CD8-positive, alpha-beta memory T cell (primary cell): ENCODE results near the gene CST6. TPM values are rescaled to one million over a fixed set of nuclear protein-coding genes. Genes with fewer than 3 reads are reported as not detected.
A peak's percentile ranks its signal among the peaks of the same experiment; 100 is the strongest.

Source experiments
- CTCF ChIA-PET: fragments of 350-600 bp; sonication (Branson Sonifier 250); formaldehyde crosslinking; loops from one replicate; lab custom pipeline; 2021; ENCODE audit warnings: antibody characterized with exemption; lab: Charles Lee
- POLR2A ChIA-PET: fragments of 350-600 bp; sonication (Branson Sonifier 250); formaldehyde crosslinking; loops from one replicate; lab custom pipeline; 2021; ENCODE audit warnings: antibody characterized with exemption; lab: Charles Lee
- DNase-seq, 5 donors: peaks; one replicate each; pipeline versions ENCODE4 v3.0.0 to v3.0.0-alpha.2; 2020 to 2022; ENCODE audit warnings: mixed read lengths in 1 of 5
- H3K27ac ChIP-seq: one replicate; pipeline ENCODE4 v1.7.0; 2013; ENCODE audit warnings: low read depth, mild to moderate bottlenecking, low read length, moderate library complexity
- H3K27me3 ChIP-seq: 2 replicates; pipeline ENCODE4 v1.7.0; 2013; ENCODE audit warnings: low read length, mild to moderate bottlenecking; ENCODE audit not compliant: insufficient read depth, poor library complexity, severe bottlenecking
- H3K36me3 ChIP-seq: 2 replicates; pipeline ENCODE4 v1.7.0; 2013; ENCODE audit warnings: mild to moderate bottlenecking, low read length, moderate library complexity; ENCODE audit not compliant: insufficient read depth
- H3K4me1 ChIP-seq: 2 replicates; pipeline ENCODE4 v1.7.0; 2013; ENCODE audit warnings: mild to moderate bottlenecking, low read length, moderate library complexity; ENCODE audit not compliant: insufficient read depth
- H3K4me3 ChIP-seq: 2 replicates; pipeline ENCODE4 v1.7.0; 2013; ENCODE audit warnings: mild to moderate bottlenecking, low read length
- H3K9me3 ChIP-seq: 2 replicates; pipeline ENCODE4 v1.7.0; 2013; ENCODE audit warnings: mild to moderate bottlenecking, low read length
- H3K27ac Mint-ChIP-seq, 8 donors: one replicate each; pipeline ENCODE4 v1.8.0; 2020 to 2021; ENCODE audit warnings: mixed read lengths in 8 of 8, mild to moderate bottlenecking in 6 of 8, inconsistent platforms in 3 of 8, moderate library complexity in 3 of 8
- H3K27me3 Mint-ChIP-seq, 2 donors: one replicate each; pipeline ENCODE4 v1.8.0; 2020 to 2021; ENCODE audit warnings: mixed read lengths in 2 of 2, mild to moderate bottlenecking in 1 of 2, moderate library complexity in 1 of 2
- H3K36me3 Mint-ChIP-seq, 3 donors: one replicate each; pipeline ENCODE4 v1.8.0; 2020 to 2021; ENCODE audit warnings: mixed read lengths in 3 of 3, inconsistent platforms in 1 of 3, mild to moderate bottlenecking in 1 of 3
- H3K4me1 Mint-ChIP-seq, 3 donors: one replicate each; pipeline ENCODE4 v1.8.0; 2020 to 2021; ENCODE audit warnings: mixed read lengths in 3 of 3, inconsistent platforms in 1 of 3, mild to moderate bottlenecking in 1 of 3
- H3K4me3 Mint-ChIP-seq, 7 donors: one replicate each; pipeline ENCODE4 v1.8.0; 2020 to 2021; ENCODE audit warnings: mixed read lengths in 7 of 7, mild to moderate bottlenecking in 6 of 7, moderate library complexity in 4 of 7, inconsistent platforms in 2 of 7
- H3K9me3 Mint-ChIP-seq, 5 donors: one replicate each; pipeline ENCODE4 v1.8.0; 2020 to 2022; ENCODE audit warnings: mixed read lengths in 5 of 5, mild to moderate bottlenecking in 3 of 5, moderate library complexity in 2 of 5, inconsistent platforms in 1 of 5
- polyA plus RNA-seq: library from polyadenylated mRNA; unstranded; fragments of 300-500 nt; fragmentation: Illumina TruSeq; gene quantifications from one replicate; pipeline ENCODE4 v1.2.3, GENCODE V29; 2021
- total RNA-seq, 2 experiments: library from RNA; stranded (reverse); gene quantifications; one replicate each; pipeline ENCODE4 v1.2.3, GENCODE V29; 2021

The CST6 gene
- total and polyA plus RNA-seq, 3 experiments from 2014 or later: not detected

GRCh38 chr11:66044757-66045156 is 32.9 kb downstream of the CST6 start:
- no peaks in the 10 kb centered on the region for H3K27me3 ChIP-seq
- no peaks in the 10 kb centered on the region for H3K36me3 ChIP-seq
- DNase-seq: peak in 2 of 5 donors; percentile 15 to 21
- peaks cover 13% of the 10 kb centered on the region for H3K4me1 ChIP-seq
- no peaks in the 10 kb centered on the region for H3K9me3 ChIP-seq
- POLR2A ChIA-PET: interaction anchor here (0.9 kb wide), 1 partner anchor 8 kb away, joined by 3 read pairs; no protein-coding TSS in a partner anchor
- CTCF ChIA-PET: interaction anchor here (0.6 to 3.9 kb wide), 23 partner anchors 9 to 333 kb away, joined by 3 to 27 read pairs (median 4); partner anchors contain the start of genes CCDC85B, CFL1, FIBP and KAT5
- peak overlapping the region in 4 of 8 donors; percentile 55 to 68 (median 56) for H3K27ac Mint-ChIP-seq
- H3K4me3 Mint-ChIP-seq: peak overlapping the region in 6 of 7 donors; percentile 16 to 75 (median 46)
- H3K4me3 ChIP-seq: no peak overlapping the region
- H3K36me3 Mint-ChIP-seq: no peaks in the 10 kb centered on the region
- peaks cover 4 to 9% of the 10 kb centered on the region in 2 donors for H3K27me3 Mint-ChIP-seq
- peaks cover 10 to 18% (median 14%) of the 10 kb centered on the region in 3 donors for H3K4me1 Mint-ChIP-seq
- H3K9me3 Mint-ChIP-seq: no peaks in the 10 kb centered on the region
- H3K27ac ChIP-seq: no peak overlapping the region

- peaks cover 4 to 5% of the 10 kb centered on the region in 2 donors for H3K27me3 Mint-ChIP-seq
- Histone ChIP-seq H3K36me3 (no peaks in the 10 kb centered on the region), H3K27me3 (no peaks in the 10 kb centered on the region), H3K9me3 (no peaks in the 10 kb centered on the region), H3K27ac (no peak overlapping the region), H3K4me1 (peaks cover 13% of the 10 kb centered on the region), H3K4me3 (no peak overlapping the region)
- no peaks in the 10 kb centered on the region for H3K36me3 Mint-ChIP-seq
- H3K9me3 Mint-ChIP-seq: no peaks in the 10 kb centered on the region
- peak overlapping the region in 5 of 7 donors; percentile 16 to 75 (median 55) for H3K4me3 Mint-ChIP-seq
- POLR2A ChIA-PET: no interaction called here
- H3K4me1 Mint-ChIP-seq: peaks cover 10 to 18% (median 14%) of the 10 kb centered on the region in 3 donors
- peak; percentile 77 to 89 (median 82) for DNase-seq
- H3K27ac Mint-ChIP-seq: peak overlapping the region in 4 of 8 donors; percentile 55 to 68 (median 56)
- CTCF ChIA-PET: interaction anchor here (0.6 to 3.9 kb wide), 24 partner anchors 9 to 334 kb away, joined by 3 to 27 read pairs (median 4); partner anchors contain the start of genes CCDC85B, CFL1, FIBP and KAT5
Observed at GRCh38 chr11:66045177-66045639, 33.4 kb downstream of the CST6 start.

GRCh38 chr11:66046901-66047300 is 35.1 kb downstream of the CST6 start:
- peaks cover 20% of the 10 kb centered on the region for H3K4me1 ChIP-seq
- H3K4me1 Mint-ChIP-seq: peaks cover 15 to 26% (median 22%) of the 10 kb centered on the region in 3 donors
- CTCF ChIA-PET: interaction anchor here (1.3 to 1.5 kb wide), 3 partner anchors 21 to 24 kb away, joined by 3 to 5 read pairs (median 4); no protein-coding TSS in a partner anchor
- no peak overlapping the region for H3K4me3 Mint-ChIP-seq
- DNase-seq: no peak
- POLR2A ChIA-PET: no interaction called here
- H3K4me3 ChIP-seq: no peak overlapping the region
- peaks cover 4% of the 10 kb centered on the region in 2 donors for H3K27me3 Mint-ChIP-seq
- H3K36me3 ChIP-seq: no peaks in the 10 kb centered on the region
- no peaks in the 10 kb centered on the region for H3K27me3 ChIP-seq
- no peaks in the 10 kb centered on the region for H3K9me3 ChIP-seq
- H3K9me3 Mint-ChIP-seq: no peaks in the 10 kb centered on the region
- H3K27ac Mint-ChIP-seq: no peak overlapping the region
- H3K27ac ChIP-seq: no peak overlapping the region
- H3K36me3 Mint-ChIP-seq: no peaks in the 10 kb centered on the region

- H3K27me3 ChIP-seq: no peaks in the 10 kb centered on the region
- Mint-ChIP-seq H3K4me1 (peaks cover 22 to 33% (median 27%) of the 10 kb centered on the region in 3 donors), H3K27me3 (peaks cover 4 to 6% of the 10 kb centered on the region in 2 donors), H3K36me3 (peaks cover under 1 to 8% (median 2%) of the 10 kb centered on the region in 3 donors), H3K4me3 (no peak overlapping the region), H3K9me3 (no peaks in the 10 kb centered on the region), H3K27ac (no peak overlapping the region)
- H3K27ac ChIP-seq: no peak overlapping the region
- no peaks in the 10 kb centered on the region for H3K36me3 ChIP-seq
- no peak overlapping the region for H3K4me3 ChIP-seq
- no peak for DNase-seq
- ChIA-PET CTCF (interaction anchor here (1.3 kb wide), 2 partner anchors 20 to 25 kb away, joined by 3 to 4 read pairs; no protein-coding TSS in a partner anchor), POLR2A (no interaction called here)
- no peaks in the 10 kb centered on the region for H3K9me3 ChIP-seq
- H3K4me1 ChIP-seq: peaks cover 23% of the 10 kb centered on the region
Observed at GRCh38 chr11:66047541-66048365, 35.9 kb downstream of the CST6 start.

- no peaks in the 10 kb centered on the region for H3K36me3 ChIP-seq
- H3K36me3 Mint-ChIP-seq: peaks cover 2 to 16% (median 6%) of the 10 kb centered on the region in 3 donors
- H3K27me3 Mint-ChIP-seq: peaks cover 4 to 6% of the 10 kb centered on the region in 2 donors
- ChIA-PET POLR2A (no interaction called here), CTCF (no interaction called here)
- H3K4me1 Mint-ChIP-seq: peaks cover 31 to 41% (median 33%) of the 10 kb centered on the region in 3 donors
- no peak within 1 kb of the TSS for H3K4me3 ChIP-seq
- H3K9me3 ChIP-seq: no peaks in the 10 kb centered on the region
- no peak for DNase-seq
- peak within 1 kb of the TSS in 1 of 8 donors; percentile 60 for H3K27ac Mint-ChIP-seq
- H3K9me3 Mint-ChIP-seq: no peaks in the 10 kb centered on the region
- H3K4me3 Mint-ChIP-seq: peak within 1 kb of the TSS in 3 of 7 donors; percentile 32 to 54 (median 45)
- H3K27ac ChIP-seq: no peak within 1 kb of the TSS
- H3K4me1 ChIP-seq: peaks cover 32% of the 10 kb centered on the region
- no peaks in the 10 kb centered on the region for H3K27me3 ChIP-seq
Observed at GRCh38 chr11:66048547-66049323, 36.9 kb downstream of the CST6 start, which contains the start of gene GAL3ST3. Gene GAL3ST3 (minus strand): TSS chr11:66049161. CDS start chr11:66045415, 3,746 bp downstream.

GRCh38 chr11:66050581-66051231 is 38.9 kb downstream of the CST6 start:
- Mint-ChIP-seq H3K27ac (peak overlapping the region in 7 of 8 donors; percentile 32 to 97 (median 94)), H3K36me3 (peaks cover 6 to 30% (median 6%) of the 10 kb centered on the region in 3 donors), H3K4me3 (peak overlapping the region; percentile 48 to 100 (median 98)), H3K27me3 (peaks cover 4 to 6% of the 10 kb centered on the region in 2 donors), H3K9me3 (no peaks in the 10 kb centered on the region), H3K4me1 (peaks cover 29 to 39% (median 32%) of the 10 kb centered on the region in 3 donors)
- Histone ChIP-seq H3K36me3 (peaks cover 13% of the 10 kb centered on the region), H3K9me3 (no peaks in the 10 kb centered on the region), H3K4me3 (no peak overlapping the region), H3K4me1 (peaks cover 23% of the 10 kb centered on the region), H3K27ac (peak overlapping the region; percentile 86), H3K27me3 (no peaks in the 10 kb centered on the region)
- no peak for DNase-seq
- ChIA-PET POLR2A (interaction anchor here (1.4 to 1.8 kb wide), 2 partner anchors 191 to 510 kb away, joined by 3 to 4 read pairs; partner anchors contain the start of gene MUS81), CTCF (interaction anchor here (1.3 to 3.6 kb wide), 4 partner anchors 9 to 198 kb away, joined by 3 to 21 read pairs (median 6); no protein-coding TSS in a partner anchor)

- CTCF ChIA-PET: interaction anchor here (1.3 to 3.6 kb wide), 4 partner anchors 10 to 199 kb away, joined by 3 to 21 read pairs (median 6); no protein-coding TSS in a partner anchor
- peaks cover 27 to 38% (median 34%) of the 10 kb centered on the region in 3 donors for H3K4me1 Mint-ChIP-seq
Observed at GRCh38 chr11:66051371-66051765, 39.6 kb downstream of the CST6 start.

More at GRCh38 chr11:66051371-66051765, 39.6 kb downstream of the CST6 start:
- Mint-ChIP-seq H3K4me3 (peak overlapping the region; percentile 75 to 100 (median 99)), H3K9me3 (no peaks in the 10 kb centered on the region), H3K36me3 (peaks cover 6 to 36% (median 7%) of the 10 kb centered on the region in 3 donors), H3K27ac (peak overlapping the region in 7 of 8 donors; percentile 90 to 97 (median 96)), H3K27me3 (peaks cover 4 to 6% of the 10 kb centered on the region in 2 donors)
- H3K9me3 ChIP-seq: no peaks in the 10 kb centered on the region
- H3K36me3 ChIP-seq: peaks cover 19% of the 10 kb centered on the region
- H3K4me1 ChIP-seq: peaks cover 23% of the 10 kb centered on the region
- POLR2A ChIA-PET: interaction anchor here (1.0 to 1.8 kb wide), 3 partner anchors 16 to 511 kb away, joined by 3 to 4 read pairs (median 3); partner anchors contain the start of gene MUS81
- H3K27me3 ChIP-seq: no peaks in the 10 kb centered on the region
- H3K4me3 ChIP-seq: peak overlapping the region; percentile 79
- no peak for DNase-seq
- peak overlapping the region; percentile 86 for H3K27ac ChIP-seq
